Left lung (tissue), 10 donors: ENCODE results near the gene CDAN1. TPM values are rescaled to one million over a fixed set of nuclear protein-coding genes. Genes with fewer than 3 reads are reported as not detected.
A peak's percentile ranks its signal among the peaks of the same experiment; 100 is the strongest.

Experiments used
- ATAC-seq: fragments of 200-7000 bp; cut with Tn5 transposase; one replicate; pipeline ENCODE4 v1.9.1; 2020; ENCODE audit warnings: moderate library complexity
- DNase-seq, 4 donors: peaks; one replicate each; pipeline ENCODE4 v3.0.0-alpha.2; 2013 to 2020
- H3K27ac ChIP-seq, 2 donors: fragments of 200-600 bp; sonication (generic) in 1 of 2; one replicate each; pipeline versions ENCODE4 v1.5.0 to v1.8.0; 2020 to 2021
- H3K27me3 ChIP-seq, 2 donors: fragments of 200-600 bp; sonication (generic) in 1 of 2; one replicate each; pipeline versions ENCODE4 v1.5.0 to v1.8.0; 2020 to 2021
- H3K36me3 ChIP-seq, 2 donors: fragments of 200-600 bp; sonication (generic) in 1 of 2; one replicate each; pipeline versions ENCODE4 v1.5.0 to v1.8.0; 2020 to 2021
- H3K4me1 ChIP-seq, 2 donors: fragments of 200-600 bp; one replicate each; pipeline ENCODE4 v1.8.0; 2021
- H3K4me3 ChIP-seq, 2 donors: fragments of 200-600 bp; sonication (generic) in 1 of 2; one replicate each; pipeline versions ENCODE4 v1.5.0 to v1.8.0; 2020 to 2021; ENCODE audit warnings: mild to moderate bottlenecking in 1 of 2
- H3K9me3 ChIP-seq, 2 donors: fragments of 200-600 bp; sonication (generic) in 1 of 2; one replicate each; pipeline versions ENCODE4 v1.5.0 to v1.8.0; 2020 to 2021
- intact Hi-C, 2 donors: fragments of 100-400 bp; cut with DNase I; formaldehyde crosslinking; loops; one replicate each; pipeline versions ENCODE4 v1.11.2 to v1.14.2; 2022
- polyA plus RNA-seq, 6 donors: library from polyadenylated mRNA; unstranded; fragments of 120-200 nt; gene quantifications; one replicate each; pipeline ENCODE4 v1.2.1, GENCODE V29; 2013; ENCODE audit not compliant: insufficient read length in 6 of 6
- total RNA-seq, 2 donors: library from RNA; stranded (reverse); fragmentation: NEBNext Ultra II Directional; extraction: Animal tissue kit (Norgen Biotek cat#: 25700); gene quantifications; one replicate each; pipeline ENCODE4 v1.2.1, GENCODE V29; 2021
- TF ChIP-seq, protein P1 (sequence below), 2 donors: fragments of 200-600 bp; sonication (generic) in 1 of 2; IDR thresholded peaks; one replicate each; pipeline versions ENCODE4 v1.5.0 to v1.8.0; 2021; ENCODE audit warnings: antibody characterized with exemption in 2 of 2
- donor health status: DM: no; HTN: yes; CAD: no.
- donor health status: DM: no; HTN: no; CAD: no.

Gene CDAN1
- total and polyA plus RNA-seq, 8 donors = 13.4 to 29.7 (median 26.0) TPM

DNA sequence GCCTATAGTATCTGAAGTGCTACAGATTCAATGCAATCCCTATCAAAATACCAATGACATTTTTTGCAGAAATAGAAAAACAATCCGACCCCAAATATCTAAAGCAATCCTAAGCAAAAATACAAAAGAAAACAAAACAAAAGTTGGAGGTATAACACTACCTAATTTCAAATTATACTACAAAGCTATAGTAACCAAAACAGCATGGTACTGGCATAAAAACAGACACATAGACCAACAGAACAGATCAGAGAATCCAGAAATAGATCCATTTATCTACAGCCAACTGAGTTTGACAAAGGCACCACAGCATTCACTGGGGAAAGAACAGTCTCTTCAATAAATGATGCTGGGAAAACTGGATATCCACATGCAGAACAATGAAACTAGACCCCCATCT lies 23.8 kb upstream of the CDAN1 start:
- no peak overlapping the region for H3K4me3 ChIP-seq

DNA sequence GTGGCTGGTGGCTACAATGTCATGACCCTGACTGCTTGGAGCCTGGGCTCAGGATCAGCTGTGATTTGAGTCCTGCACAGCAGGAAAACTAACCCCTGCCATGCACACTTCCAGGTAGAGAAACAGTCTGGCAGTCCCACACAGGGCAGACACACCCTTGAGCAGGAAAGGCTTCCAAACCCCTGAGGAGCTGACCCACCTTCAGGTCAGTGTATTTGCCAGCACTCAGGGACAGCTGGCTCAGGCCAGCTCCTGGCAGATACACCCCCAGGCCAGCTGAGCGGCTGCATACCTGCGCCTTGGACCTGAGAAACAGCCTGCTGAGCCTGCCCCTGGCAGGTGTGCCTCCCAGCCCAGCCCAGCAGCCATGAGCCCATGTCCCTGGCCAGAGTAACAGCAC lies 22.2 kb upstream of the CDAN1 start:
- intact Hi-C loops = no loop called here
- peaks cover 3 to 31% of the 10 kb centered on the region in 2 donors for H3K9me3 ChIP-seq
- H3K36me3 ChIP-seq = no peaks in the 10 kb centered on the region
- no peak overlapping the region for H3K4me3 ChIP-seq
- ATAC-seq (peak; percentile 43), DNase-seq (no peak)
- H3K4me1 ChIP-seq = no peaks in the 10 kb centered on the region
- no peak overlapping the region for H3K27ac ChIP-seq
- TF ChIP-seq, protein P1, sequence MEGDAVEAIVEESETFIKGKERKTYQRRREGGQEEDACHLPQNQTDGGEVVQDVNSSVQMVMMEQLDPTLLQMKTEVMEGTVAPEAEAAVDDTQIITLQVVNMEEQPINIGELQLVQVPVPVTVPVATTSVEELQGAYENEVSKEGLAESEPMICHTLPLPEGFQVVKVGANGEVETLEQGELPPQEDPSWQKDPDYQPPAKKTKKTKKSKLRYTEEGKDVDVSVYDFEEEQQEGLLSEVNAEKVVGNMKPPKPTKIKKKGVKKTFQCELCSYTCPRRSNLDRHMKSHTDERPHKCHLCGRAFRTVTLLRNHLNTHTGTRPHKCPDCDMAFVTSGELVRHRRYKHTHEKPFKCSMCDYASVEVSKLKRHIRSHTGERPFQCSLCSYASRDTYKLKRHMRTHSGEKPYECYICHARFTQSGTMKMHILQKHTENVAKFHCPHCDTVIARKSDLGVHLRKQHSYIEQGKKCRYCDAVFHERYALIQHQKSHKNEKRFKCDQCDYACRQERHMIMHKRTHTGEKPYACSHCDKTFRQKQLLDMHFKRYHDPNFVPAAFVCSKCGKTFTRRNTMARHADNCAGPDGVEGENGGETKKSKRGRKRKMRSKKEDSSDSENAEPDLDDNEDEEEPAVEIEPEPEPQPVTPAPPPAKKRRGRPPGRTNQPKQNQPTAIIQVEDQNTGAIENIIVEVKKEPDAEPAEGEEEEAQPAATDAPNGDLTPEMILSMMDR (IDR thresholded peaks at IDR 0.05) = no peak
- H3K27me3 ChIP-seq = no peaks in the 10 kb centered on the region

More for the DNA sequence above, 23.8 kb upstream of the CDAN1 start:
- no peaks in the 10 kb centered on the region for H3K36me3 ChIP-seq
- TF ChIP-seq, protein P1 (IDR thresholded peaks at IDR 0.05) = no peak
- no peak for DNase-seq
- intact Hi-C loops = no loop called here
- peaks cover 3 to 33% of the 10 kb centered on the region in 2 donors for H3K9me3 ChIP-seq
- H3K27ac ChIP-seq = no peak overlapping the region
- ATAC-seq = no peak
- H3K4me1 ChIP-seq = no peaks in the 10 kb centered on the region
- H3K27me3 ChIP-seq = no peaks in the 10 kb centered on the region

DNA sequence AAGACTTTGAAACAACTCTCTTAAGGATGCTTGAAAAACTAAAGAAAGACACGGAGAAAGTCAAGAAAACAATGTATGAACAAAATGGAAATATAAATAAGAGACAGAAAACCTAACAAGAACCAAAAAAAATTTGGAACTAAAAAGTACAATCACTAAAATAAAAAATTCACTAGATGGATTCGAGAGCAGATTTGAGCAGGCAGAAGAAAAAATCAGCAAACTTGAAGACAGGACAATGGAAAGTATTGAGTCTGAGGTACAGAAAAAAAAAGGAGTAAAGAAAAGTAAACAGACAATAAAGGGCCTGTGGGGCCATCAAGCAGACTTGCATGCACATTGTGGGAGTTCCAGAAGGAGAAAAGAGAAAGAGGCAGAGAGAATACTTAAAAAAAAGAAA lies 13.4 kb upstream of the CDAN1 start:
- H3K27me3 ChIP-seq = no peaks in the 10 kb centered on the region
- peaks cover 0 to 34% of the 10 kb centered on the region in 2 donors for H3K36me3 ChIP-seq
- H3K9me3 ChIP-seq = peaks cover 0 to 5% of the 10 kb centered on the region in 2 donors
- no peak overlapping the region for H3K27ac ChIP-seq
- intact Hi-C loops = no loop called here
- H3K4me1 ChIP-seq = no peaks in the 10 kb centered on the region
- ATAC-seq = no peak
- TF ChIP-seq, protein P1 (IDR thresholded peaks at IDR 0.05) = no peak
- no peak overlapping the region for H3K4me3 ChIP-seq
- no peak for DNase-seq

DNA sequence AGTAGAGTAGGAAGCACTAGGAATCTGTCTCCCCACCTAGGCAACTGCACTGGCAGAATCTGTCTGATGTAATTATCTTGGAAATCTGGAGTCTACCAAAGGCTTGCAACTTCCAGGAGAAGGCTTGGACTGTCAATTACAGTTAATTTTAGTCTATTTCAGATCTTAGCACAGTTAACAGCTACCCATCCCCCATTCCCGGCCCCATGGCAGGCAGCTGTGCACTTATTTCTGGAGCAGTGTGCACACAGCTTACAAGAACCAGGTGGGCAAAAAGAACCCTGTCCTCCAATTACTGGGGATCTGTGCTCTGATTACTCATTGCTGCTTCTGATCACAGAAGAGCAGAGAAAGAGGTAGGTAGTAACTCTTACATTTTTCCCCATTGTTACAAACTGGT lies 12.3 kb upstream of the CDAN1 start:
- H3K27ac ChIP-seq = no peak overlapping the region
- no peak for DNase-seq
- H3K9me3 ChIP-seq = peaks cover 0 to 5% of the 10 kb centered on the region in 2 donors
- no peak overlapping the region for H3K4me3 ChIP-seq
- no peaks in the 10 kb centered on the region for H3K4me1 ChIP-seq
- H3K27me3 ChIP-seq = no peaks in the 10 kb centered on the region
- H3K36me3 ChIP-seq = peaks cover 0 to 34% of the 10 kb centered on the region in 2 donors
- ATAC-seq = no peak
- intact Hi-C loops = no loop called here
- TF ChIP-seq, protein P1 (IDR thresholded peaks at IDR 0.05) = no peak

DNA sequence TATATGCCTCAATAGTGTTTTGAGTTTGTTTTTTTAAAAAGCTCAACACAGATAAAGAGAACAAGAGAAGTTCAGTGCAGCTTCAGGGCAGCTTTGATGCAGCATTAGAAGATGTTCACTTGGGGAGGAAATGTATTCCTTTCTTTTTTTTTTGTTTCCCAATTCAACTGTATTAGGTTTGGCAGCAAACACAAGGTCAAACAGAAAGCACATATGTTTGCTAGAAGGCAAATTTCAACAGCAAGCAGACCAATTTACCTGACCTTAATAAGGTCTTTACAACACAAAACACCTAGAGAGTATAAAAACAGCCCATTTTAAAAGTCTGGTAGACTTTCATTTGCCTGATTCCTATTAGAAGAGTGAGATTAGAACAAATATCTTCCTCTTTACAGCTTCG lies 7.3 kb upstream of the CDAN1 start:
- TF ChIP-seq, protein P1 (IDR thresholded peaks at IDR 0.05) = no peak
- DNase-seq (no peak), ATAC-seq (no peak)
- no peak overlapping the region for H3K4me3 ChIP-seq
- intact Hi-C loops = no loop called here
- H3K27ac ChIP-seq = no peak overlapping the region
- H3K4me1 ChIP-seq = no peaks in the 10 kb centered on the region
- peaks cover 0 to 8% of the 10 kb centered on the region in 2 donors for H3K36me3 ChIP-seq
- H3K27me3 ChIP-seq = no peaks in the 10 kb centered on the region
- H3K9me3 ChIP-seq = no peaks in the 10 kb centered on the region
